IMR-90 (cell line): Measurements from ENCODE around the gene ERBB4. TPM values are rescaled to one million over a fixed set of nuclear protein-coding genes. Genes with fewer than 3 reads are reported as not detected.
A peak's percentile ranks its signal among the peaks of the same experiment; 100 is the strongest.

Source experiments
- ATAC-seq: fragments of 200-7000 bp; cut with Tn5 transposase; 2 replicates; pipeline ENCODE4 v1.9.1; 2020; ENCODE audit warnings: low read depth, mild to moderate bottlenecking, moderate library complexity
- BruUV-seq: library from RNA; stranded (reverse); fragments of 400-500 nt; replicated peaks from 2 replicates; lab custom pipeline; 2021; lab: Mats Ljungman, UMichigan
- CTCF ChIA-PET: fragments of 300-600 bp; formaldehyde crosslinking; extraction: SDS; loops from one replicate; lab custom pipeline; 2021; ENCODE audit warnings: antibody characterized with exemption; lab: Yijun Ruan, JAX
- POLR2A ChIA-PET: fragments of 300-600 bp; sonication (Branson Sonifier 250); formaldehyde crosslinking; loops from one replicate; lab custom pipeline; 2022; ENCODE audit warnings: antibody characterized with exemption; ENCODE audit not compliant: unreplicated experiment; lab: Charles Lee
- DNase-seq: peaks from one replicate; pipeline ENCODE4 v3.0.0; 2013
- H2AFZ ChIP-seq: replicated peaks from 2 replicates; pipeline ENCODE3; 2013; ENCODE audit warnings: low read length, mild to moderate bottlenecking; ENCODE audit not compliant: poor library complexity
- H2AK5ac ChIP-seq: 2 replicates; pipeline ENCODE4 v1.6.1; 2013; ENCODE audit warnings: low read depth, low read length, inconsistent platforms
- H2AK9ac ChIP-seq: replicated peaks from 2 replicates; pipeline ENCODE3; 2013; ENCODE audit warnings: mild to moderate bottlenecking, low read depth, low read length, moderate library complexity; ENCODE audit not compliant: poor library complexity
- H2BK120ac ChIP-seq: 2 replicates; pipeline ENCODE4 v1.6.1; 2013; ENCODE audit warnings: low read depth, low read length, inconsistent platforms
- H2BK15ac ChIP-seq: 3 replicates; pipeline ENCODE4 v1.6.1; 2013; ENCODE audit warnings: low read depth, low read length, inconsistent platforms
- H2BK20ac ChIP-seq: 2 replicates; pipeline ENCODE4 v1.6.1; 2013; ENCODE audit warnings: low read depth, mild to moderate bottlenecking, inconsistent platforms, low read length, moderate library complexity
- H2BK5ac ChIP-seq: 2 replicates; pipeline ENCODE4 v1.6.1; 2013; ENCODE audit warnings: mild to moderate bottlenecking, low read depth, low read length, inconsistent platforms; ENCODE audit not compliant: poor library complexity, severe bottlenecking
- H3K14ac ChIP-seq: replicated peaks from 2 replicates; pipeline ENCODE4 v1.6.1; 2013; ENCODE audit warnings: low read depth, low read length, inconsistent platforms
- H3K18ac ChIP-seq: 2 replicates; pipeline ENCODE4 v1.6.1; 2013; ENCODE audit warnings: low read depth, low read length, control low read depth
- H3K23ac ChIP-seq: 2 replicates; pipeline ENCODE4 v1.6.1; 2013; ENCODE audit warnings: low read depth, low read length, inconsistent platforms
- H3K27ac ChIP-seq: 2 replicates; pipeline ENCODE4 v1.5.1; 2013; ENCODE audit warnings: mild to moderate bottlenecking, control low read depth, low read length; ENCODE audit not compliant: insufficient read depth
- H3K27me3 ChIP-seq: 2 replicates; pipeline ENCODE4 v1.6.1; 2013; ENCODE audit warnings: low read length; ENCODE audit not compliant: control insufficient read depth, insufficient read depth
- H3K36me3 ChIP-seq: 2 replicates; pipeline ENCODE4 v1.6.1; 2013; ENCODE audit warnings: low read length, mixed read lengths; ENCODE audit not compliant: control insufficient read depth, insufficient read depth
- H3K4ac ChIP-seq: 2 replicates; pipeline ENCODE4 v1.6.1; 2013; ENCODE audit warnings: low read depth, low read length, inconsistent platforms
- H3K4me1 ChIP-seq: 2 replicates; pipeline ENCODE4 v1.6.1; 2013; ENCODE audit warnings: low read length, mixed read lengths; ENCODE audit not compliant: control insufficient read depth, insufficient read depth
- H3K4me2 ChIP-seq: 2 replicates; pipeline ENCODE4 v1.6.1; 2013; ENCODE audit warnings: low read depth, mild to moderate bottlenecking, control low read depth, low read length, moderate library complexity
- H3K4me3 ChIP-seq: 2 replicates; pipeline ENCODE4 v1.5.1; 2013; ENCODE audit warnings: low read depth, mild to moderate bottlenecking, control low read depth, low read length, moderate library complexity; ENCODE audit not compliant: insufficient read depth
- H3K56ac ChIP-seq: 2 replicates; pipeline ENCODE4 v1.6.1; 2013; ENCODE audit warnings: low read length, inconsistent platforms; ENCODE audit not compliant: insufficient read depth; ENCODE audit errors: extremely low read depth
- H3K79me1 ChIP-seq, 2 experiments: 2 replicates each; pipeline ENCODE4 v1.6.1; 2013; ENCODE audit warnings: low read length in 2 of 2, inconsistent platforms in 1 of 2, low read depth in 1 of 2
- H3K9ac ChIP-seq: 2 replicates; pipeline ENCODE4 v1.6.1; 2013; ENCODE audit warnings: low read depth, low read length, control low read depth
- H3K9me1 ChIP-seq: 2 replicates; pipeline ENCODE4 v1.6.1; 2013; ENCODE audit warnings: low read length, inconsistent platforms; ENCODE audit not compliant: insufficient read depth
- H3K9me3 ChIP-seq: 2 replicates; pipeline ENCODE4 v1.6.1; 2013; ENCODE audit warnings: low read length; ENCODE audit not compliant: control insufficient read depth, insufficient read depth
- H4K20me1 ChIP-seq: 2 replicates; pipeline ENCODE4 v1.6.1; 2013; ENCODE audit warnings: low read length, inconsistent platforms; ENCODE audit not compliant: insufficient read depth
- H4K5ac ChIP-seq: 2 replicates; pipeline ENCODE4 v1.6.1; 2013; ENCODE audit warnings: mild to moderate bottlenecking, low read depth, low read length, control low read depth
- H4K8ac ChIP-seq, 2 experiments: 2 replicates each; pipeline ENCODE4 v1.6.1; 2013; ENCODE audit warnings: low read depth in 2 of 2, low read length in 2 of 2, control low read depth in 1 of 2, inconsistent platforms in 1 of 2
- H4K91ac ChIP-seq: 2 replicates; pipeline ENCODE4 v1.6.1; 2013; ENCODE audit warnings: low read depth, low read length, inconsistent platforms; ENCODE audit not compliant: insufficient read depth
- BHLHE40 ChIP-seq: fragments of 150-350 bp; IDR thresholded peaks from 2 replicates; pipeline ENCODE4 v1.6.1; 2016; ENCODE audit warnings: mild to moderate bottlenecking, low read depth, low read length
- CHD1 ChIP-seq: IDR thresholded peaks from 2 replicates; pipeline ENCODE4 v1.6.1; 2012; ENCODE audit warnings: low read depth, low read length, improper control_type of control experiment
- CTCF ChIP-seq: conservative IDR thresholded peaks from 2 replicates; pipeline ENCODE4 v1.5.1; 2012; ENCODE audit warnings: mild to moderate bottlenecking, low read depth, low read length, improper control_type of control experiment
- FOS ChIP-seq: fragments of 150-350 bp; IDR thresholded peaks from 2 replicates; pipeline ENCODE4 v1.6.1; 2016; ENCODE audit warnings: low read depth, low read length
- MAFK ChIP-seq: IDR thresholded peaks from 2 replicates; pipeline ENCODE4 v1.6.1; 2012; ENCODE audit warnings: low read depth, low read length, improper control_type of control experiment
- MAZ ChIP-seq: IDR thresholded peaks from 2 replicates; pipeline ENCODE4 v1.6.1; 2012; ENCODE audit warnings: low read depth, mild to moderate bottlenecking, low read length, improper control_type of control experiment, moderate library complexity, borderline replicate concordance
- POLR2A ChIP-seq: IDR thresholded peaks from 2 replicates; pipeline ENCODE4 v1.6.1; 2012; ENCODE audit warnings: mild to moderate bottlenecking, low read depth, low read length
- RAD21 ChIP-seq: IDR thresholded peaks from 2 replicates; pipeline ENCODE4 v1.6.1; 2012; ENCODE audit warnings: low read length, improper control_type of control experiment
- RCOR1 ChIP-seq: IDR thresholded peaks from 2 replicates; pipeline ENCODE4 v1.6.1; 2012; ENCODE audit warnings: mild to moderate bottlenecking, low read length, improper control_type of control experiment; ENCODE audit not compliant: insufficient replicate concordance
- RFX5 ChIP-seq: IDR thresholded peaks from 2 replicates; pipeline ENCODE4 v1.8.0; 2012; ENCODE audit warnings: low read depth, mild to moderate bottlenecking, low read length, moderate library complexity
- SMC3 ChIP-seq: fragments of 150-350 bp; IDR thresholded peaks from 2 replicates; pipeline ENCODE4 v1.6.1; 2016; ENCODE audit warnings: low read depth, mild to moderate bottlenecking, antibody characterized with exemption, low read length, moderate library complexity
- USF2 ChIP-seq: fragments of 150-350 bp; IDR thresholded peaks from 2 replicates; pipeline ENCODE4 v1.6.1; 2017; ENCODE audit warnings: mild to moderate bottlenecking, antibody characterized with exemption, low read length, low read depth
- WGBS, 2 experiments: methylation state at CpG; one replicate each; pipeline versions ENCODE4 v1.1.5 to v1.1.7; 2013; ENCODE audit warnings: missing lambda C conversion rate in 2 of 2; ENCODE audit not compliant: insufficient read length in 1 of 2; ENCODE audit errors: extremely low coverage in 2 of 2; 5-methylcytosine and 5-hydroxymethylcytosine counted together
- dilution Hi-C: fragments of 300-500 bp; cut with HindIII; formaldehyde crosslinking; loops from one replicate; pipeline ENCODE4 v1.14.3; 2018; ENCODE audit warnings: low sequenced_read_pairs; ENCODE audit not compliant: unreplicated experiment
- in situ Hi-C: fragments of 300-500 bp; cut with MboI; formaldehyde crosslinking; loops from 3 replicates; pipeline ENCODE4 v1.14.3; 2019; ENCODE audit warnings: low sequenced_read_pairs, inconsistent platforms, mixed read lengths
- intact Hi-C: fragments of 100-400 bp; cut with micrococcal nuclease; formaldehyde crosslinking; loops from 2 replicates; pipeline ENCODE4 v1.10.0; 2022
- polyA plus RNA-seq, 3 experiments: library from polyadenylated mRNA; depleted of rRNA; stranded (reverse); fragments of >200 nt; gene quantifications; 2 replicates each; pipeline ENCODE4 v1.2.3, GENCODE V29; 2012; ENCODE audit warnings: low replicate concordance in 1 of 3
- total RNA-seq: library from RNA; depleted of rRNA; stranded (reverse); fragments of >200 nt; gene quantifications from 2 replicates; pipeline ENCODE4 v1.2.3, GENCODE V29; 2012
- TF ChIP-seq, protein P1 (sequence below): fragments of 150-350 bp; IDR thresholded peaks from 2 replicates; pipeline ENCODE4 v1.6.1; 2016; ENCODE audit warnings: low read depth, mild to moderate bottlenecking, low read length, moderate library complexity, borderline replicate concordance

ERBB4 gene
- total and polyA plus RNA-seq, 2 of the 4 experiments (the other 2 are of a cell fraction): not detected

DNA sequence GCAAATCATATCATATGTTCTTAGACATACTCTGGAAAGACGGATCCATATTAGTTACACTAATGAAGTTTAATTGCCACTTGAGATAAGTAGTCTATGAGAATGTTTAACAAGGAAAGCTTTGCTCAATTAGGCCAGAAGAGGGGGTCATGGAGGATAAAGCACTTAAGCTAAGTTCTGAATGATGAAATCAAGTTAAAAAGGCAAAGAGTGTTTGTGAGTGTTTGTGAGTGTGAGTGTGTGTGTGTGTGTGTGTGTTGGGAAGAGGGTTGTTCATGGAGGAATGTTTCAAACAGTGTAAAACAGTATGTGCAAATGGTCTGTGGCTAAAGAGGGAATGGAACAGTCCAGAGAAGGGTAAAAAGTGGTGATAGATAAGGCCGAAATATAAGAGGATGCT lies 360.9 kb downstream of the ERBB4 start:
- no peak overlapping the region for H3K4me3 ChIP-seq
- no peak overlapping the region for H2AK9ac ChIP-seq
- no peak overlapping the region for H3K18ac ChIP-seq
- ChIA-PET POLR2A (no interaction called here), CTCF (no interaction called here)
- peak overlapping the region; percentile 41 for H2BK5ac ChIP-seq
- no peak overlapping the region for H2BK15ac ChIP-seq
- H3K27me3 ChIP-seq: no peaks in the 10 kb centered on the region
- no peak overlapping the region for H3K27ac ChIP-seq
- no peaks in the 10 kb centered on the region for H3K36me3 ChIP-seq
- H4K20me1 ChIP-seq: no peaks in the 10 kb centered on the region
- no CpG with 5 or more reads among the region's 2 CpGs for WGBS, 2 experiments
- TF ChIP-seq SMC3: no peak
- TF ChIP-seq RAD21: no peak
- TF ChIP-seq FOS: no peak
- no peak for TF ChIP-seq POLR2A
- TF ChIP-seq RFX5: no peak
- no peak for TF ChIP-seq CHD1
- no peak for TF ChIP-seq CTCF
- TF ChIP-seq RCOR1: no peak
- TF ChIP-seq USF2: no peak
- no peak for TF ChIP-seq MAFK
- no peak for TF ChIP-seq MAZ
- TF ChIP-seq, protein P1, sequence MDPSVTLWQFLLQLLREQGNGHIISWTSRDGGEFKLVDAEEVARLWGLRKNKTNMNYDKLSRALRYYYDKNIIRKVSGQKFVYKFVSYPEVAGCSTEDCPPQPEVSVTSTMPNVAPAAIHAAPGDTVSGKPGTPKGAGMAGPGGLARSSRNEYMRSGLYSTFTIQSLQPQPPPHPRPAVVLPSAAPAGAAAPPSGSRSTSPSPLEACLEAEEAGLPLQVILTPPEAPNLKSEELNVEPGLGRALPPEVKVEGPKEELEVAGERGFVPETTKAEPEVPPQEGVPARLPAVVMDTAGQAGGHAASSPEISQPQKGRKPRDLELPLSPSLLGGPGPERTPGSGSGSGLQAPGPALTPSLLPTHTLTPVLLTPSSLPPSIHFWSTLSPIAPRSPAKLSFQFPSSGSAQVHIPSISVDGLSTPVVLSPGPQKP: no peak
- no peak for TF ChIP-seq BHLHE40
- H3K14ac ChIP-seq: no peak overlapping the region
- ATAC-seq (no peak), DNase-seq (peak; percentile 0)
- no peaks in the 10 kb centered on the region for H3K9me3 ChIP-seq
- no peak overlapping the region for H4K5ac ChIP-seq
- no peak overlapping the region for H3K23ac ChIP-seq
- no peak overlapping the region for H4K91ac ChIP-seq
- BruUV-seq: no TSS peak
- H2BK20ac ChIP-seq: no peak overlapping the region
- intact Hi-C loops: no loop called here
- in situ Hi-C loops: no loop called here
- H3K9me1 ChIP-seq: no peaks in the 10 kb centered on the region
- H4K8ac ChIP-seq: no peak overlapping the region
- H2AFZ ChIP-seq: no peak overlapping the region
- H3K4me1 ChIP-seq: no peaks in the 10 kb centered on the region
- no peak overlapping the region for H3K56ac ChIP-seq
- dilution Hi-C loops: no loop called here
- no peak overlapping the region for H2AK5ac ChIP-seq
- no peak overlapping the region for H3K9ac ChIP-seq
- H3K4ac ChIP-seq: no peak overlapping the region
- no peak overlapping the region for H3K4me2 ChIP-seq
- no peak overlapping the region for H2BK120ac ChIP-seq
- H3K79me1 ChIP-seq: no peaks in the 10 kb centered on the region
